GM19463 (cell line): ENCODE data around the gene CFAP77.

Experiments used
- ATAC-seq: cut with Tn5 transposase; IDR thresholded peaks from one replicate; pipeline ENCODE4 v1.9.1; 2021; ENCODE audit warnings: mild to moderate bottlenecking, moderate library complexity; ENCODE audit not compliant: unreplicated experiment

Gene CFAP77

GRCh38 chr9:132407196-132407595, 2.8 kb upstream of the CFAP77 start:
- no peak for ATAC-seq

- ATAC-seq: no peak
Observed at GRCh38 chr9:132408521-132408920, 1.5 kb upstream of the CFAP77 start.

GRCh38 chr9:132410642-132411041, 631 bp downstream of the CFAP77 start:
- no peak for ATAC-seq

- ATAC-seq: no peak
Observed at GRCh38 chr9:132411091-132411508, 1.1 kb downstream of the CFAP77 start.

DNA sequence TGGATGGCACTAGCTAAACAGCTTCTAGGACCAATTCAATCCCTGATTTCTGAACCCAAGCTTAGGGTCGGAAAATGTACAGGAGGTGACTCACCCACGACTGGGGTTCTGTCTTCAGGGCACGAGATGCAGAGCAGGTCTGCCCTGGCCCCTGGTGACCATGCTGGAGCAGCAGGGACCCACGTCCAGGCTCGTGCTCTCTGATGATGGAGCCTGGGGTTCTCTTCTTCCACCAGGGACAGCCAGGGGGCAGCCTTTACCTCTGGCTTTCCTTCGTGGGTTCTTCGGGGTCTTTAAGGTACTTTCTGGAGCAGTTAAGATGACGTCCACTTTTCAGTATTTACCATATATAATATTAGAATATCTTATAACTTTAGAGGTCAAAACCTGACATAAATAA, 2.1 kb downstream of the CFAP77 start:
- ATAC-seq: no peak

- no peak for ATAC-seq
Observed at GRCh38 chr9:132413926-132414325, 3.9 kb downstream of the CFAP77 start.

DNA sequence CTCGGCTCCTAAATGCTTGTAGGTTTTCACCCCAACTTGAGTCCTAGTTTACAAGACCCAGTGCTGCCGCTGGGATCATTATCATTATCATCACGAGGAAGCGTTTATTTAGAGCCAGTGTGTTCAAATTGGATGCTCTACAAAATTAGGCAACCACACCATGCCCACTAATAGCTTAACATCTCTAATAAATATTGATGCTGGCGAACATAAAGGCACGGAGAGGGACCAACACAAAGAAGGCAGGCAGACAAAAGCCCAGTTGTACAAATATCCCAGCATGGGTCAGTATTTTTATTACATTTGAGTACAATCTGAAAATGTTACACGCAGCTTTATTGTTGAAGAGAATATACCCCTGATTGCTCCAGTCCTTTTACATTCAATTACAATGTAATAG, 4.7 kb downstream of the CFAP77 start:
- ATAC-seq: no peak

DNA sequence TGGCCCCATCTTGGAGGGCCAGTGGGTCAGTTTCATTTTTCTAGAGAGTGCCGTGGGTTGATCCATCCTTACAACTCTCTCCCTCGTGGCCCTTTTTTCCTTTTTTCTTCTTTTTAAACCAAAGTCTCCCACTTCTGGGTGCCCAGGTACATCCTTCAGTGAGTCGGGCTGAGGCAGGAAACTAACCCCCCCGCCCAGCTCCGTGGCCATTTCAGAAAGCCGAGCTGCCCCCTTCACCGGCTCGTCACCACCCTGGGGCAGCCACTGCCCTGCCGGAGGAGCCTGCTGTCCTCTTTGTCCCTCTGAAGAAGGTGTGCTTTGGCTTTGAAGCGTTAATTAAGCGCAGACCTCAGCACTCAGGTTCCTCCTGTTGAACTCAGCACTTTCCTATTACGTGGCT, 5.2 kb downstream of the CFAP77 start:
- no peak for ATAC-seq

DNA sequence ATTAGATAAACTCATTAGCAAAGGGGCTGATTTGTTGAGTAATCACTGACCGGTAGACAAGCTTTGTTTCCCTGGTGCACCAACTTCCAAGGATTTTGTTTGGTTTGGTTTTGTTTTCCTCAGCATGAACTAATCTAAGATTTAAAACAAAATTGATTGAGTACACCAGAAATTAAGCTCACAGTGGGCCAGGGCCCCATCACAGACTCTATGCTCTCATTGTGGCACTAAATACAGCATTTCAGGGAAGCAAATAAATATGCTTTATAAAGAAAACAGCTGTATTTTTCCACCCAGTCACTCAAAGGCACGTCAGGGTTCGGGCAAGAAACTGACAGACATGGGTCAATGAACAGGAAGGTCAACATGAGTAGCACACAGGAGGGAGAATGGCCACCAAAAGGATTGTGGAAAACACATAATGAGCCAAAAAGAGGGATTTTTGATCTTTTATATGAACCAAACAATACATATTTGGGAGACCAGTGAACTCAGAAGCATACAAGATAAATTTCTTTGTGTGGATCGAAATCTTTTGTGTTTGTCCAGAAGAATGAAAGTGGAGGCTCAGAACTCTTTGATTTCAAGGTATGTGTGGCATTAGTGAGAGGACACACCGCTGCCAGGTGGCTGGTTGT, 8.8 kb downstream of the CFAP77 start:
- no peak for ATAC-seq

- no peak for ATAC-seq
Observed at GRCh38 chr9:132422574-132422973, 12.6 kb downstream of the CFAP77 start.

DNA sequence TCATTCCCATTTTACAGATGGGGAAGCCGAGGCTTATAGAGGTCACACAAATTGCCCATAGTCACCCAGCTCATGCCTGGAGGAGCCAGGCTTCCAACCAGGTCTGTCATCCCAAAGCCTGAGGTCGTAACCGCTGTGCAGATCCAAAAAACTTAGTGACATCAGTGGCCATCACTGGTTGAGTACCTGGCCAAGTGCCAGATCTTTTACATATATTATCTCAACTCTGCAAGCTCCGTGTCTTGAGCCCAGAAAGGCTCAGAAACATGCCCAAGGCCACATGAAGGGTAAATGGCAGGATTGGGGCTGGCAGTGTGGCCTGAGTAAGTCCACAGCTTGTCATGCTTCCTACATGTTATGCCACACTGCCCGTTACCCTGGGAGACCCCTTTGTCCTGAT, 13.5 kb downstream of the CFAP77 start:
- ATAC-seq: no peak

- ATAC-seq: no peak
Observed at GRCh38 chr9:132424857-132425674, 15.1 kb downstream of the CFAP77 start.

DNA sequence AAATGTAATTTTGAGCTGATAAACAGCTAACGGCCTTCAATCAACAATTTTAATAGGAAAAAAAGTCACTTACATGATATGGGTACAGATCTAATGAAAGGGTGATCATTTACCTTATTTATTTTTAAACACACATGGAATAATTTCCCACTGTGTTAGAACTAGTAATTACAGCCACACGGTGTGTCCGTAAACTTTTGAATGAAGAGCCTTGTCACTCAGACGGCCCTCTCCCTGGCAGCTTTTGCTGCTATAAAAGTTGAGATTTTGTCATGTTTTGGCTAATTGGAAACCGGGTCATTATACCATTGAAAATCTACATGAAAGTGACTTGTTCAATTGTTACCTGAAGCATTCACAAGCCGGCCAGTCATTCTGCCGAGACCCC, 15.7 kb downstream of the CFAP77 start:
- no peak for ATAC-seq

GRCh38 chr9:132426639-132427414, 16.8 kb downstream of the CFAP77 start:
- ATAC-seq: no peak

DNA sequence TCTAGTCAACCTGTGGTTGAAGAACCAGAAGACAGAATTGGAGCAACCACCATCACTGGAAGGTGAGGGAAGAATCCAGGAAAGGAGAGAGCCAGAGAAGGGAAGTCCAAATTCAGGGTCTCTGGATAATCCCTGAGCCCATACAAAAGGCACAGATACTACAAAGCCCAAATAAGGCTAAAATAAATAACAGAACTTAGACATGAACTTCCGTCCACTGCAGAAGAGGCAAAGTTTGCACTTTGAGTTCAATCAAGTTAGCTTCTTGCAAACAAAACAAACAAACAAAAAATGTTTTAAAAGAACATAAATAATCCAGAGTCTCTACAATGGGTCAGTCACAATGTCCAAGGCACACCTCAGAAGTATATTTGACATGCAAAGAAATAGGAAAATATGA, 21.0 kb downstream of the CFAP77 start:
- ATAC-seq: no peak

GRCh38 chr9:132434881-132435280, 24.9 kb downstream of the CFAP77 start:
- no peak for ATAC-seq

GRCh38 chr9:132439153-132439552, 29.1 kb downstream of the CFAP77 start:
- ATAC-seq: no peak

DNA sequence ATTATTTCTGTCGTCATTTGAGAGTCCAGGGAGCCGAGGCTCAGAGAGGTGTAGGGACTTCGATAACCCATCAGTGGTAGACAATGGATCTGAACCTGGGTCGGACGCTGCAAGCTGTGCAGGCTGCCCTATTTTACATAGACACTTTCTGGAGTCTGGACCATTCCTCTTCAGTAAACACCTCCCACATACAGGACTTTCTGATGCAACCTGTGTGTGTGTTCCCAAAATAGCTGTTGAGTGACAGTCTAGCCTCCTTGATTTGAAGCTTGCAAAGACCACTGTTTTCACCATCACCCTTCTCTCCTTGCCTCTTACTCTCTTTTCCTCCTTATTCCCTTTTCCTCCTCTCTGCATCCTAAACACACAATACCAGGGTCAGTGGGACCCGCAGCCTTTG, 30.7 kb downstream of the CFAP77 start:
- no peak for ATAC-seq

- ATAC-seq: no peak
Observed at GRCh38 chr9:132441404-132441803, 31.4 kb downstream of the CFAP77 start.

DNA sequence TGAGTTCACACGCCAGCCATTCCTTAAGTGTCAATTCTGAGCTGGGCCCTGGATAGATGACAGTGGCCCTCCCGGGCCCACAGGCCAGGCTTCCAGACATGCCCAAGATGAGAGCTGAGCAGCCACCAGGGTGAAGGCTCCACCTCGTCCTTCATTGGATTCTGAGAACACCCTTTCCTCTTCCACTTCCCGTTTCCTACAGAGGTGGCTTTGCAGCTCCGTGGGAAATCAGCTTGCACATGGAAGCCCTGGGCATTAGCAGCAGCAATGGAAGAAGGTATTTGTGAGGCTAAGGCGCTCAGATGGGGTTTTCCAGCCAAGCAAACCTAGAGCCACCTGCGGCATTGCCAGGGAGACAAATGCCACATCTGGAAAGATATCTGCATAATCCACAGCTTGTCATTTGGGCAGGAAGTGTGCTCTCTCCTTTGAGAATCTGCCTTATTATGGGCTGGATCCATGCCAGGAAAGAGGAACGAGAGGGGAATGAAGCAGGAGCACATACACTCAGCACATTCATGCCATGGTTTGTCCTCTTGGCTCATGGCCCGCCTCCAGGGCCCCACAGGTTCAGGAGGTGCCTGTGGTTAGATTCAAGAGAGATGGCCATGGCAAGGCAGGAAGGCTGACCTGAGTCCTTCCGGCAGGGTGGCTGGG, 34.1 kb downstream of the CFAP77 start:
- no peak for ATAC-seq

DNA sequence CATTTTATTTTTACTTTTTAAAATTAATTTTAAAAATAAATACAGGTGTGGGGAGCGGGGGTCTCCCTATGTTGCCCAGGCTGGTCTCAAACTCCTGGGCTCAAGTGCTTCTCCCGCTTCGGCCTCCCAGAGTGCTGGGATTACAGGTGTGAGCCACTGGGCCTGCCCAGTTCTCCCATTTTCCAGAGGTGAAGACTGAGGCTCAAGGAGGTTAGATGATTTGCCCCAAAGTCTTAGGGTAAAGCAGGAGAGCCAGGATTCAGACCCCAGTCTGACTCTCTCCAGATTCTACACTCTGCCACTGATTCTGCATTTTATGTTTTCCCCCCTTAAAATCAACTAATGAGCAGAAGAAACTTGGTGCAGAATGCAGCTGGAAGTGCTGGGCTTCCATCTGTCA, 36.9 kb downstream of the CFAP77 start:
- ATAC-seq: no peak
